HepG2 (cell line): ENCODE measurements around the gene FBXO33. TPM values are rescaled to one million over a fixed set of nuclear protein-coding genes. Genes with fewer than 3 reads are reported as not detected.

Experiments
- ATF1 ChIP-seq: IDR thresholded peaks from 2 replicates; pipeline ENCODE4 v1.6.1; 2016; ENCODE audit warnings: mild to moderate bottlenecking, control low read depth
- FIP1L1 ChIP-seq: fragments of 200-400 bp; formaldehyde crosslinking; IDR thresholded peaks from 2 replicates; pipeline ENCODE4 v1.6.1; 2018; ENCODE audit warnings: low read depth, mild to moderate bottlenecking, low read length, moderate library complexity, borderline replicate concordance; ENCODE audit not compliant: insufficient read depth
- HDAC2 ChIP-seq: sonication (generic); formaldehyde crosslinking; IDR thresholded peaks from 2 replicates; pipeline ENCODE4 v1.4.0; 2020; ENCODE audit warnings: missing genetic modification reagents
- HOXA9 ChIP-seq: sonication (generic); formaldehyde crosslinking; IDR thresholded peaks from 2 replicates; pipeline ENCODE4 v1.8.1; 2022; ENCODE audit warnings: missing genetic modification reagents, mild to moderate bottlenecking, moderate library complexity, borderline replicate concordance
- SIX1 ChIP-seq: sonication (generic); formaldehyde crosslinking; IDR thresholded peaks from 2 replicates; pipeline ENCODE4 v1.4.0; 2020; ENCODE audit warnings: missing genetic modification reagents, borderline replicate concordance
- TFDP2 ChIP-seq: sonication (generic); formaldehyde crosslinking; IDR thresholded peaks from 2 replicates; pipeline ENCODE4 v1.4.0; 2020; ENCODE audit warnings: missing genetic modification reagents
- U2AF1 ChIP-seq: fragments of 200-400 bp; formaldehyde crosslinking; optimal IDR thresholded peaks from 2 replicates; pipeline ENCODE3; 2017; ENCODE audit warnings: mild to moderate bottlenecking, low read depth, low read length
- ZBTB40 ChIP-seq, 2 experiments: fragments of 450-650 bp in 1 of 2; sonication (generic) in 1 of 2; formaldehyde crosslinking in 1 of 2; IDR thresholded peaks; 2 replicates each; pipeline versions ENCODE4 v1.6.1 to v1.8.0; 2016 to 2022; ENCODE audit warnings: antibody characterized with exemption in 1 of 2, mild to moderate bottlenecking in 1 of 2, missing genetic modification reagents in 1 of 2
- ZMYM4 ChIP-seq: sonication (generic); formaldehyde crosslinking; IDR thresholded peaks from 2 replicates; pipeline ENCODE4 v1.8.1; 2023; ENCODE audit warnings: mild to moderate bottlenecking, missing genetic modification reagents
- ZNF224 ChIP-seq: sonication (generic); formaldehyde crosslinking; IDR thresholded peaks from 2 replicates; pipeline ENCODE4 v1.5.0; 2020; ENCODE audit warnings: mild to moderate bottlenecking, missing genetic modification reagents
- ZNF484 ChIP-seq: sonication (generic); formaldehyde crosslinking; IDR thresholded peaks from 2 replicates; pipeline ENCODE4 v1.5.1; 2020; ENCODE audit warnings: mild to moderate bottlenecking, low read depth, missing genetic modification reagents, borderline replicate concordance
- ZNF503 ChIP-seq: sonication (generic); formaldehyde crosslinking; IDR thresholded peaks from 2 replicates; pipeline ENCODE4 v1.4.0; 2020; ENCODE audit warnings: missing genetic modification reagents
- ZSCAN12 ChIP-seq: sonication (generic); formaldehyde crosslinking; IDR thresholded peaks from 2 replicates; pipeline ENCODE4 v1.9.0; 2021; ENCODE audit warnings: mild to moderate bottlenecking, missing genetic modification reagents
- ZSCAN20 ChIP-seq: sonication (generic); formaldehyde crosslinking; IDR thresholded peaks from 2 replicates; pipeline ENCODE4 v1.4.0; 2020; ENCODE audit warnings: missing genetic modification reagents, mild to moderate bottlenecking, borderline replicate concordance
- ZSCAN22 ChIP-seq: sonication (generic); formaldehyde crosslinking; IDR thresholded peaks from 2 replicates; pipeline ENCODE4 v1.4.0; 2020; ENCODE audit warnings: mild to moderate bottlenecking, missing genetic modification reagents
- polyA plus RNA-seq, 8 experiments: library from polyadenylated mRNA; depleted of rRNA in 3 of 8; stranded (reverse) in 7 of 8; unstranded in 1 of 8; fragments of >200 nt; fragmentation: Illumina TruSeq in 4 of 8; extraction: Trizol in 4 of 8; gene quantifications; 2 replicates each; pipeline versions ENCODE4 v1.2.1 to v1.2.3, GENCODE V29; 2011 to 2016; ENCODE audit warnings: low read depth in 4 of 8, missing spikeins in 1 of 8, mixed read lengths in 1 of 8; ENCODE audit not compliant: insufficient read depth in 1 of 8
- total RNA-seq, 5 experiments: library from RNA; depleted of rRNA; stranded (reverse); fragments of >200 nt; fragmentation: Illumina TruSeq; extraction: Trizol; gene quantifications; 2 replicates each; pipeline ENCODE4 v1.2.3, GENCODE V29; 2016; ENCODE audit warnings: low read depth in 1 of 5

FBXO33 gene
- total and polyA plus RNA-seq, 2 of the 13 experiments (the other 11 are each of a cell fraction or from before 2014, with no cell fraction given): 15.5 to 16.9 TPM

GRCh38 chr14:39431416-39432178, 636 bp downstream of the FBXO33 start (continued):
- no peak for TF ChIP-seq ZBTB40 (IDR thresholded peaks at IDR 0.05)
- TF ChIP-seq ZBTB40 (CRISPR knock-in tag; IDR thresholded peaks at IDR 0.05): no peak
- TF ChIP-seq U2AF1: no peak
- TF ChIP-seq ZMYM4 (CRISPR knock-in tag): no peak
- TF ChIP-seq TFDP2 (CRISPR knock-in tag): no peak; the same call in 1 of the 2 replicates
- no peak for TF ChIP-seq ZSCAN20 (CRISPR knock-in tag)
- 0 out of 2 replicates have a peak, but pooled peaks have one; percentile 60 for TF ChIP-seq ZNF484
- TF ChIP-seq ZSCAN12 (CRISPR knock-in tag): 0 out of 2 replicates have a peak, but pooled peaks have one; percentile 53
- no peak for TF ChIP-seq ZSCAN22
- no peak; the same call in 1 of the 2 replicates for TF ChIP-seq HDAC2
- peak; percentile 97 for TF ChIP-seq HOXA9 (CRISPR knock-in tag)
- TF ChIP-seq ZNF224 (CRISPR knock-in tag): no peak
- no peak for TF ChIP-seq ZNF503 (CRISPR knock-in tag)
- TF ChIP-seq FIP1L1: peak; percentile 85
- no peak for TF ChIP-seq ATF1 (CRISPR knock-in tag)
- TF ChIP-seq SIX1 (CRISPR knock-in tag): no peak
